Stimulated activated effector memory CD8-positive, alpha-beta T cell treated with anti-CD3 and anti-CD28 coated beads, Interleukin-12 subunit alpha, Interleukin-12 subunit beta, amount 100 ng/mL, for 72 hours (primary cell): Measurements from ENCODE around the gene EPHA8.

ENCODE experiments used
- ATAC-seq: fragments of 150-1000 bp; cut with Tn5 transposase; 2 replicates; pipeline ENCODE4 v1.10.0; 2021
- DNase-seq, 2 donors: peaks; one replicate each; pipeline ENCODE4 v3.0.0; 2021 to 2022; ENCODE audit warnings: low spot score in 2 of 2
- H3K27ac Mint-ChIP-seq: one replicate; pipeline ENCODE4 v1.8.0; 2022; ENCODE audit warnings: mild to moderate bottlenecking, mixed read lengths
- H3K36me3 Mint-ChIP-seq: one replicate; pipeline ENCODE4 v1.8.0; 2022; ENCODE audit warnings: mild to moderate bottlenecking, mixed read lengths
- H3K4me1 Mint-ChIP-seq: one replicate; pipeline ENCODE4 v1.8.0; 2022; ENCODE audit warnings: mixed read lengths
- H3K4me3 Mint-ChIP-seq: one replicate; pipeline ENCODE4 v1.8.0; 2022; ENCODE audit warnings: mild to moderate bottlenecking, mixed read lengths
- H3K9me3 Mint-ChIP-seq: one replicate; pipeline ENCODE4 v1.8.0; 2022; ENCODE audit warnings: mixed read lengths

The EPHA8 gene

GRCh38 chr1:22588899-22589422, 25.7 kb downstream of the EPHA8 start:
- ATAC-seq, result no peak

GRCh38 chr1:22591576-22591975, 28.3 kb downstream of the EPHA8 start:
- DNase-seq, result no peak
- H3K36me3 Mint-ChIP-seq, result no peaks in the 10 kb centered on the region
- H3K9me3 Mint-ChIP-seq, result no peaks in the 10 kb centered on the region
- H3K27ac Mint-ChIP-seq, result no peak overlapping the region
- peaks cover 5% of the 10 kb centered on the region for H3K4me1 Mint-ChIP-seq
- H3K4me3 Mint-ChIP-seq, result no peak overlapping the region
- ATAC-seq, result no peak

More at GRCh38 chr1:22588899-22589422, 25.7 kb downstream of the EPHA8 start:
- no peak for DNase-seq
- Mint-ChIP-seq H3K9me3 (no peaks in the 10 kb centered on the region), H3K4me3 (no peak overlapping the region), H3K4me1 (peaks cover 5% of the 10 kb centered on the region), H3K27ac (no peak overlapping the region), H3K36me3 (no peaks in the 10 kb centered on the region)

GRCh38 chr1:22592051-22592450, 28.8 kb downstream of the EPHA8 start:
- H3K36me3 Mint-ChIP-seq, result no peaks in the 10 kb centered on the region
- peaks cover 5% of the 10 kb centered on the region for H3K4me1 Mint-ChIP-seq
- no peak overlapping the region for H3K27ac Mint-ChIP-seq
- ATAC-seq (no peak), DNase-seq (no peak)
- no peaks in the 10 kb centered on the region for H3K9me3 Mint-ChIP-seq
- no peak overlapping the region for H3K4me3 Mint-ChIP-seq

- Mint-ChIP-seq H3K9me3 (no peaks in the 10 kb centered on the region), H3K36me3 (no peaks in the 10 kb centered on the region), H3K4me3 (no peak overlapping the region), H3K27ac (no peak overlapping the region), H3K4me1 (peaks cover 5% of the 10 kb centered on the region)
- ATAC-seq (no peak), DNase-seq (no peak)
Observed at GRCh38 chr1:22592919-22593790, 29.9 kb downstream of the EPHA8 start.

- DNase-seq (no peak), ATAC-seq (no peak)
- H3K4me3 Mint-ChIP-seq, result no peak overlapping the region
- H3K27ac Mint-ChIP-seq, result no peak overlapping the region
- no peaks in the 10 kb centered on the region for H3K9me3 Mint-ChIP-seq
- H3K36me3 Mint-ChIP-seq, result no peaks in the 10 kb centered on the region
- peaks cover 5% of the 10 kb centered on the region for H3K4me1 Mint-ChIP-seq
Observed at GRCh38 chr1:22594396-22594795, 31.1 kb downstream of the EPHA8 start.

- Mint-ChIP-seq H3K27ac (no peak overlapping the region), H3K36me3 (no peaks in the 10 kb centered on the region), H3K9me3 (no peaks in the 10 kb centered on the region), H3K4me3 (no peak overlapping the region), H3K4me1 (peaks cover 5% of the 10 kb centered on the region)
- ATAC-seq, result no peak
- DNase-seq, result no peak
Observed at GRCh38 chr1:22595108-22595507, 31.8 kb downstream of the EPHA8 start.

- no peak for DNase-seq
- ATAC-seq, result no peak
- Mint-ChIP-seq H3K4me1 (no peaks in the 10 kb centered on the region), H3K27ac (no peak overlapping the region), H3K9me3 (no peaks in the 10 kb centered on the region), H3K4me3 (no peak overlapping the region), H3K36me3 (no peaks in the 10 kb centered on the region)
Observed at GRCh38 chr1:22597301-22597965, 34.1 kb downstream of the EPHA8 start.

GRCh38 chr1:22597996-22598395, 34.7 kb downstream of the EPHA8 start:
- Mint-ChIP-seq H3K9me3 (no peaks in the 10 kb centered on the region), H3K4me1 (no peaks in the 10 kb centered on the region), H3K36me3 (no peaks in the 10 kb centered on the region), H3K4me3 (no peak overlapping the region), H3K27ac (no peak overlapping the region)
- ATAC-seq (no peak), DNase-seq (no peak)

- no peak overlapping the region for H3K4me3 Mint-ChIP-seq
- H3K36me3 Mint-ChIP-seq, result no peaks in the 10 kb centered on the region
- no peaks in the 10 kb centered on the region for H3K9me3 Mint-ChIP-seq
- ATAC-seq (no peak), DNase-seq (no peak)
- H3K4me1 Mint-ChIP-seq, result no peaks in the 10 kb centered on the region
- no peak overlapping the region for H3K27ac Mint-ChIP-seq
Observed at GRCh38 chr1:22598736-22599135, 35.4 kb downstream of the EPHA8 start.

GRCh38 chr1:22600071-22600816, 37.0 kb downstream of the EPHA8 start:
- DNase-seq, result no peak
- H3K4me3 Mint-ChIP-seq, result no peak overlapping the region
- H3K27ac Mint-ChIP-seq, result no peak overlapping the region
- no peaks in the 10 kb centered on the region for H3K9me3 Mint-ChIP-seq
- H3K4me1 Mint-ChIP-seq, result no peaks in the 10 kb centered on the region
- no peak for ATAC-seq
- H3K36me3 Mint-ChIP-seq, result no peaks in the 10 kb centered on the region

- Mint-ChIP-seq H3K4me3 (no peak overlapping the region), H3K4me1 (no peaks in the 10 kb centered on the region)
Observed at GRCh38 chr1:22600817-22601605, 37.7 kb downstream of the EPHA8 start.

GRCh38 chr1:22601610-22602009, 38.3 kb downstream of the EPHA8 start:
- Mint-ChIP-seq H3K36me3 (no peaks in the 10 kb centered on the region), H3K4me1 (no peaks in the 10 kb centered on the region), H3K9me3 (no peaks in the 10 kb centered on the region), H3K4me3 (no peak overlapping the region), H3K27ac (no peak overlapping the region)
- ATAC-seq (no peak), DNase-seq (no peak)

More at GRCh38 chr1:22600817-22601605, 37.7 kb downstream of the EPHA8 start:
- Mint-ChIP-seq H3K27ac (no peak overlapping the region), H3K9me3 (no peaks in the 10 kb centered on the region), H3K36me3 (no peaks in the 10 kb centered on the region)
- ATAC-seq, result no peak
- no peak for DNase-seq

GRCh38 chr1:22602060-22602740, 38.9 kb downstream of the EPHA8 start:
- Mint-ChIP-seq H3K4me1 (no peaks in the 10 kb centered on the region), H3K36me3 (no peaks in the 10 kb centered on the region), H3K9me3 (no peaks in the 10 kb centered on the region), H3K27ac (no peak overlapping the region), H3K4me3 (no peak overlapping the region)
- DNase-seq (no peak), ATAC-seq (no peak)

GRCh38 chr1:22606161-22606560, 42.9 kb downstream of the EPHA8 start:
- no peak overlapping the region for H3K4me3 Mint-ChIP-seq
- DNase-seq (no peak), ATAC-seq (no peak)
- H3K36me3 Mint-ChIP-seq, result no peaks in the 10 kb centered on the region
- no peaks in the 10 kb centered on the region for H3K9me3 Mint-ChIP-seq
- H3K4me1 Mint-ChIP-seq, result no peaks in the 10 kb centered on the region
- no peak overlapping the region for H3K27ac Mint-ChIP-seq
